ENCODE measurements around the gene NAT10.
A peak's percentile ranks its signal among the peaks of the same experiment; 100 is the strongest.
"Not testable (repeated sequence)": the region's sequence is repeated elsewhere in the genome, so short reads cannot be mapped to it uniquely, and the experiment has no call there.

Gene NAT10

GRCh38 chr11:34169686-34170085 lies 64.3 kb downstream of the NAT10 start:
- DNase-seq = no peak

- DNase-seq = no peak
These were observed 67.6 kb downstream of the NAT10 start for GRCh38 chr11:34173050-34173449.

DNA sequence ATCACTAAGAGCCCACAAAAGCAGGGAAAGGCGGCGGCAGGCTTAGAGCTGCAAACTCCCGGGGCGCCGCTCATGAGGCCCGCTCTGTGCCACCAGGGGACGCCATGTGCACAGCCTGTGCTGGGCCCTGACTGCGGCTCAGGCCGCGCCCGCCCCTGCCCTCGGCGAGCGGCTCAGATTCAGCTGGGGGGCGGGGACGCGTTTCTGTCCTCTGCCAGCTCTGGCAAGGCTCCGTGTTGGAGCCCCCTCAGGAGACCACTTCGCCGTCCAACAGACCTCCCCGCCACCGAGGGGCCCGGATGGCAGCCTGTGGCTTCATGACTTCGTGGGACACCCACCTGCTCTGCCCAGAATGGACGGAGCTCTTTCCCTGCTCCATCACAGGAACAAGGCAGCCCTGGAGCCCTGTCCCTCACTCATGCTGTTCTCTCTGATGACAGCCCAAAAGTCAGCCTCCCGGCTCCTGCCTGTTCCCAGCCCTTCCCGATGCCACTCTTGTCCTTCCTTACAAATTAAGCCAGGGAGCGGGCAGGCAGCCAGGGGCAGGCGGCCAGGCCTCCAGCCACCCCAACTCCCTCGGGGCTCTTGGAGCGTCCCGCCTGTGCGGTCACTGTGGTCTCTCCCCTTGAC lies 69.1 kb downstream of the NAT10 start:
- DNase-seq = peak; percentile 47

- no peak for DNase-seq
These were observed 70.0 kb downstream of the NAT10 start for GRCh38 chr11:34175284-34176019.

DNA sequence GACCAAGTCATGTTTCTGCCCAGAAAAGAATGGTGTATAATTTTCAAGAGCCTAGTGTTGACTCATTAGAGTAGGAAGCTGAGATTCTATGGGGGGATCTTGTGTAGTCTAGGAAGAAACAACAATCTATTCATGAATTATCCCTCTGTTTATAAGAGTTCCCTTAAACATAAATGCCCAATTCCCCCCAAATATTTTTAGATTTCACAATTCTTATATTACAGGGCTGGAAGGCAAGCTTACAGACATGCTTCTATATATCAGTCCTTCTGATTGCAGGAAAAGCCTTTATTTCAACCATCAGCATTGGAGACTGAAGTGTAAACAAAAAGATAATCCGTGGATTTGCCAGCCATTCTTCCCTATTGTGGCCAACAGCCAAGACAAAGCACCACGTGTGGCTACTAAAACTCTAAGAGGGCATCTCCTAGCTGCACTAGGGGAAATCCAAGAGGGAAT lies 71.4 kb downstream of the NAT10 start:
- peak; percentile 71 for DNase-seq

DNA sequence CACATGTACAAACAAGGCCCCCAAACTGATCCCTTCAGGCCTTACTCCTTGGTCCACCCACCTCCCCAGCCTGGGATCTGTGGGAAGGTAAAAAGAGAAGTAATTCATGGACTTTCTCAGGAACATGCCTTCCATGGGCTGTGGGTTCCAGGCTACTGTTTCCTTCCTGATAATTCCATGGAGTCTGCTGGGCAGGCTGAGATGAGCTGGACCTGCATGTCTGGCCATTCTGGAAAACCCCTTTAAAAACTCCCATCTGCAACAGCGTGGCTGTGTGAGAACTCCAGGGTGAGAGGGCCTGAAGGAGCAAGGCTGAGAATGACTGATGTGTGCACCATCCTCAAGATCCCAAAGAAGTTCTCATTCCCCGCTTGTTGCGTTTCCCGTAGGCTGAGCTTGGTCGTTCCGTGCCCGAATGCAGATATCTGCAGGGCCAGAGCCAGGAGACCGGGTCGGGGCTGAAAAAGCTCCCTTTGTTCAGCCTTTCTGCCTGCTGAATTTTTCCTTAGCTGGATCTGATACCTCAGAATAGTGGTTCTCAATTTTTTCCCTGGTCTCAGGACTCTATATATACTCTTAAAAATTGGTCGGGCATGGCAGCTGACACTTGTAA lies 72.9 kb downstream of the NAT10 start:
- no peak for DNase-seq

- DNase-seq = no peak
These were observed 73.7 kb downstream of the NAT10 start for GRCh38 chr11:34179026-34179675.

DNA sequence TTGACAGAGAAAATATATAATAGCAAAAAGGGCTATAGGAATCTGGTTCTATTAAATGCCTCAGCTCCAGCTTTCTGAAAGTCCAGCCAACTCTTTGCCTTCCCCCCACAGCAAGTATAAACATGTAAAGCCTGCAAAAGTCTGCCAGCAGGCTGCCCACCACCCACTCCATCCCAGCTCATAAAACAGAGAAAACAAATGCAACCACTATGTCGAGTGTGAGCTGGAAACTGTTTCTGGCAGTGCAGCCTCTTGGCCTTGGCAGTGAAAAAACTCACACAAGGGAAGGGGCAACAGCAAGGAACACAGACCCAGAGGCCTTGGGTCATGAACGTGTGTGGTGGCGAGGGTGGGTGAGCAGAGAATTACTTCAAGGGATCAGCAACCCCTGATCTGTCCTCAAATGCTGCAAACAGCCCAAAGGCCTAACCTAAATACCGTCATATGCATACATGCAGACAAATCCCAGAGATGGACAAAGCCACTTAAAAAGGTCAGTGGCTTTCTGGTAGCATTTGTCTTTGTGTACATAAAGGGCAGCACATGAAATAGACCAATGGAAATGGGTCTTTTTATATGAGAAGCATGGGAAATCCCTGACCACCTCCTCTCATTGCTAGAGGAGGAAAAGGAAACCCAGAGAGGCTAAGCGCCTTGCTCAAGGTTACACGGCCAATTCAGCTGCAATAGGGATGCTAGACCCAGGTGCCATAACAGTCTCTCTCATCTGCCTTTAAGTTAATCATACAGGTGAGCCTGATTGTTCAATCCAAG lies 74.8 kb downstream of the NAT10 start:
- no peak for DNase-seq

- DNase-seq = not testable (repeated sequence)
These were observed 75.4 kb downstream of the NAT10 start for GRCh38 chr11:34180814-34181165.

DNA sequence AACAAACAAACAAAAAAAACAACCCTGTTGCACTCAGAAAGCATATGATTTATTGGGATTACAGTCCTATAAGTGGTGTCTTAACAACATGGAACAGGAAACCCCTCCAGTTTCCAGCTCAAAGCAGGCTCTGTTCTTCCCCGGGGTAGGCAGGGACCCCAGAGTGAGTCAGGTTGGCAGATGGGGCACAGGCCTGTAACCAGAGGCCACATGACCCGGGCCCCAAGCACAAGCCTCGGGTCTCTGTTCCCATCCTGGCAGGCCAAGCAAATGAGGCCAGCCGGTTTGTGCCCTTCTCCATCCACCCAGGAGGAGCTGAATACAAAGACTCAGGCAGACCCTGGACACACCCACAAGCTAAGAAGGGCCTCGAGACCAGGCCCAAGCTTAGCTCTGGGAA lies 75.8 kb downstream of the NAT10 start:
- no peak for DNase-seq

- no peak for DNase-seq
These were observed 76.5 kb downstream of the NAT10 start for GRCh38 chr11:34181856-34182405.

GRCh38 chr11:34182425-34182824 lies 77.0 kb downstream of the NAT10 start:
- DNase-seq = no peak

- DNase-seq = no peak
These were observed 77.7 kb downstream of the NAT10 start for GRCh38 chr11:34182921-34183685.

GRCh38 chr11:34183848-34184391 lies 78.5 kb downstream of the NAT10 start:
- no peak for DNase-seq

DNA sequence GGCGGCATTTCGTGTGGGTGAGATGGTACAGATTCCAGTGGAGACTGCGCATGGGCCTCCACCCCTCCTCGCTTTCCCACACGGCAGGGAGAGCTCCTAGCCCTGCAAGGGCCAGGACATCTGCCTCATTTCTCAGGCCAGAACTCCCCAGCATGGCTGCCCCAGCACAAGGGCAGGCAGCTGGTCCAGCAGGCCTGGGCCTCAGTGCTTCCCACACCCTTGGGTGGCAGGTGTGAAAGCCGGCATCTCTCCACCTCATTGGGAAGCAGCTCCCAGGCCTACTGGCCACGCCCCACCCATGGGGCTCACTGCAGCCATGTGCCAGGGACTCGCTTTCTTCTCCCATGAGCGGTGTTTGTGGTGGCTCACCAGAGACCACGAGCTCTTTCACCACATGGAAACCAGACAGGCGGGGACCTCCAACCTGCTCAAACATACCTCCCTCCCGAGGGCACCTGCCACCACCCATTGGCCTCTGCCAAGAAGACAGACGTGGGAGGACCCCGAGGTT lies 79.1 kb downstream of the NAT10 start:
- no peak for DNase-seq

- no peak for DNase-seq
These were observed 80.8 kb downstream of the NAT10 start for GRCh38 chr11:34185926-34186841.

DNA sequence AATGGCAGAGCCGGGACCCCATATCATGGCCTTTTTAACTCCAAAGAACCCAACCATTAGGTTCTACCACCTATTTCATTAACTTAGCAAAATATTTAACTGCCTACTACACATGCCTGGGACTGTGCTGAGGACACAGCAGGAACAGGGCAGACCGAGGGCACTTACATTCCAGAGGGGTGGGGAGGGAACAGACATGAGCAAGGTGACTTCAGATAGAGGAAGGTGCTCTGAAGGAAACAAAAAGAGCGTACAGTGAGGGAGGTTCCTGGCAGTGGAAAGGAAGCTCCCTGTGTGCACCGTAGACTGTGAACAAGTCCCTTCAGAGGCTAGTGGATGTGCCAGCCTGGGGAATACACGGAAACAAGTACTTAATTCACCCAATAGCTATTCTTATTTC lies 82.8 kb downstream of the NAT10 start:
- no peak for DNase-seq

DNA sequence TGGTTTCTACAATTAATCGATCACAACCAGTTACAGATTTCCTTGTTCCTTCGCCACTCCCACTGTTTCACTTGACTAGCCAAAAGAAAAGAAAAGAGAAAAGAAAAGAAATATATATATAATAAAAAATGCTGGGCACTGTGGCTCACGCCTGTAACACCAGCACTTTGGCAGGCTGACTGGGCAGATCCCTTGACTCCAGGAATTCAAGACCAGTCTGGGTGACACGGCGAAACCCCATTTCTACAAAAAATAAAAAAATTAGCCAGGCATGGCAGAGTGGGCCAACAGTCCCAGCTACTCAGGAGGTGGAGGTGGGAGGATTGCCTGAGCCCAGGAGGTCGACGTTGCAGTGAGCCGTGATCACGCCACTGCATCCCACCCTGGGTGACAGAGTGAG lies 83.8 kb downstream of the NAT10 start:
- no peak for DNase-seq

DNA sequence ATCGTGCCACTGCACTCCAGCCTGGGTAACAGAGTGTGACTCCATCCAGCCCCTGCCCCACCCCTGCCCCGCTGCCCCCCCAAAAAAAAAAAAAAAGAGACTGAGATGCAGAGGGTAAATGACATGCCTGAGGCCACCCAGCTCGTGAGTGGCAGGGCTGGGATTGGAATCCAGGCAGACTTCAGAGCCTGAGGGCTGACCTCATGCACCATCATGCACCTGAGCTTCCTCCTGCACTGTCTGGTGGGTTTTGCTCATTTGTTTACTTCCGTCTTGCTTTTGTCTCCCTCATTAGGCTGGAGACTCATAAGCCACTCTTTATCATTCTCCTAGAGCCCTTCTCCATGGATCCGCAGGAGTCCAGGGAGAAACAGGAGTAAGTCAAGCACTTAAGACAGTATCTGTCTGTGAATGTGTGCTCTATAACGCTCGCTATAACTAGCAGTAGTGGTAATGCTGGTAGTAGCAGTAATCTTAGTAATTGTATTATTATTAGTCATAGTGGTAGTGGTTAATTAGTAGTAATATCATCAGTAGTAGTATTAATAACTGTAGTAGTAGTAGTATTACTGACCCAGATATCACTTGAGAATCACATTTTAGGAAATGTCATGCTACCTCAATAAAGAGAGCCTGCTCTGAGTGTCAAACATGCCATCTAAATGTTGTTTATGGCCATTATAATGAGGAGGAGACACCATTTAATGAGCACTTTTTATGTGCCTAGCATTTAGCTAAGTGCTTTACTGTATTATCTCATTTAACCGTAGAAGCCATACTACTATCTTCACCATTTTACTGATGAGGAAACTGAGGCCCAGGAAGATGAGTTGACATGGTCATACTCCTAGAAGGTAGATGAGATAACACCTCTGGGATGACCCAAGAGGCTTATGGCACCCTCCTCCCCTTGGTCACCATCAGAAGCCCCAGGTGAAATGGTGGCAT lies 85.0 kb downstream of the NAT10 start:
- DNase-seq = no peak

Measured in NCI-H2029 (cell line).